ENCODE data around the gene MBTD1.
"Not testable (repeated sequence)": the region's sequence is repeated elsewhere in the genome, so short reads cannot be mapped to it uniquely, and the experiment has no call there.

MBTD1 gene

GRCh38 chr17:51189162-51189561 is 70.7 kb downstream of the MBTD1 start:
- no peak for DNase-seq

DNA sequence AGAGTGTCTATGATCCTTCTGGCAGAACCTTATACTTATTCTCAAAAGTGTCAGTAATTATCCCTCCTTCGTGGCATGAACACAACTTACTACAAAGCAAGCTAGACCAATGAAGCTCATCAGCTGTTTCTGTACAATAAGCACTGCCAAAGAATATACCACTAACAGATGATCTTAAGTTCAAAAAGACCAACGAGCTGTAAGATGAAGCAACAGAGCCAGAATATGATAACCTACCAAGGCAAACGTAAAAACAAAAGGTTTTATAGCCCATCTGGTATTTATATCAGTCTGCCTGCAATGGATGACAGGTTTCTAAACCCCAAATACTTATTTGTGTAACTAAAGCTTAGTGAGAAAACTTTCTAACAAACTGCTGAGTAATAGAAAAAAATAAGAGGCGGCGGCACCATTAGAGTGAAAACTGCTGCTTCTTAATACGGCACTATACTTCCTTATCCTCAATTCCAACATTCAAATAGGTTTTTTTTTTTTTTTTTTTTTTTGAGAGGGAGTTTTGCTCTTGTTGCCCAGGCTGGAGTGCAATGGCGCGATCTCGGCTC is 71.5 kb downstream of the MBTD1 start:
- no peak for DNase-seq

DNA sequence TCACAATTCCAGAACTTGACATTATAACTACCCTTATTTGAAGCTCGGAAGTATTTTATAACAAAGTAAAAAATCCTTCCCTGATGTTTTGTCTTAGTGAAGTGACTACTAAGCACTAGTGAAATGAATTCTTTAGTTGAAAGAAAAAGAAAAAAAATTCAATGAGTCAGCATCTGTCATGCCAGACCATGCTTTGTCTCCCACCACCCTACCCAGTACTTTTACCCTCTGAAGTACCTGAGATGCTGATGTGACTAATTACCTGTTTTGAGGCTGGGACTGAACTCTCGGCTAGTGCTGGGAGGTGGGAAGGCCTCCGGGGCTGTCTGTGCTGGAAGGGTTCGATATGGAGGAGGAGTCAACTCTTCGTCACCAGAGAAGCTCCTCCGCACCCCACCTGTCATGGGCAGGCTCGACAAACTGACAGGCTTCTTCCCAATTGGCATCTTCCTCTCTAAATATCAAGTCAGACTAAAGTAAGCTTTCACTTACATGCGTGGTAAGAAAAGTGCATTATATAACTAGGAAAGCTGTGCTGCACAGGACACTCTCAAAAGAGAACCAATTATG is 74.0 kb downstream of the MBTD1 start:
- DNase-seq = peak in 2 of 51 donors; percentile 9

DNA sequence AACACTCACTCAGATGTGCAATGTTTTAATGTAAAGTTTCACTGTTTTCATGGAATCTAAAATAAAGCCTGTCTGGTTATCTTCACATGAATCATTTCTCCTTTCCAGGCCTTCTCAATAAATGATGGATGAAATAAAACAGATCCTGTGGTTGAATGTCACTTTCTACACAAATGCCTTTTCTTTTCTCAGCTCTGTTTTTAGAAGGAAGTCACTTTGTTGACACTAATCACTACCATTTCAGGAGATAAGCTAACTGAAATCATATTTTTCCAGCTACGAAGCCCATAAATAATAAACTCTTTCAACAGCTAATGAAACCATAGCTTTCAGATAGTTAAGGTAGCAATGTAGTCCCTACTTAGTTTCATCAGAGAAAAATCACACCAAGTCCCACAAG is 75.7 kb downstream of the MBTD1 start:
- no peak for DNase-seq

DNA sequence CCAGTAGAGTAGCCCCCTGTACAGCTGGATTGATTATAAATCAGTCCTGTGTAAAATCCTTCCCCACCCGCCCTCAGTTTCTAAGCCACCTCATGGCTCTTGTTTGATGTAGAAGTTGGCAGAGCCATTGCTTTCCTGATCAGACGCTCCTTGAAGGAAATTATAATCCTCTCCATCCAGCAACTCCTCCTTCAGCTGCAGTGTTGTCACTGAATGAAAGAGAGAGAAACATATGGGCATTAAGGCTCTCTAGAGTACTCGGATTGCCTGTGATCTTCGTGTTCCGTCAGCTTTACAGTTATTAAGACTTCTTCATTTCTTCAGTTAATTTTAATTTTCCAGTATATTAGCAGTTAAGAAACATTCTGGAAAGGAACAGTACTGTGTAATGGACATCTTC is 79.4 kb downstream of the MBTD1 start:
- no peak for DNase-seq

GRCh38 chr17:51172030-51172429 is 87.8 kb downstream of the MBTD1 start:
- DNase-seq = not testable (repeated sequence)

- no peak for DNase-seq
Observed at GRCh38 chr17:51170736-51171135, 89.1 kb downstream of the MBTD1 start.

- DNase-seq = no peak
Observed at GRCh38 chr17:51169340-51169739, 90.5 kb downstream of the MBTD1 start.

- DNase-seq = peak in 30 of 51 donors; percentile 6 to 63 (median 37)
Observed at GRCh38 chr17:51166987-51167931, 92.6 kb downstream of the MBTD1 start.

DNA sequence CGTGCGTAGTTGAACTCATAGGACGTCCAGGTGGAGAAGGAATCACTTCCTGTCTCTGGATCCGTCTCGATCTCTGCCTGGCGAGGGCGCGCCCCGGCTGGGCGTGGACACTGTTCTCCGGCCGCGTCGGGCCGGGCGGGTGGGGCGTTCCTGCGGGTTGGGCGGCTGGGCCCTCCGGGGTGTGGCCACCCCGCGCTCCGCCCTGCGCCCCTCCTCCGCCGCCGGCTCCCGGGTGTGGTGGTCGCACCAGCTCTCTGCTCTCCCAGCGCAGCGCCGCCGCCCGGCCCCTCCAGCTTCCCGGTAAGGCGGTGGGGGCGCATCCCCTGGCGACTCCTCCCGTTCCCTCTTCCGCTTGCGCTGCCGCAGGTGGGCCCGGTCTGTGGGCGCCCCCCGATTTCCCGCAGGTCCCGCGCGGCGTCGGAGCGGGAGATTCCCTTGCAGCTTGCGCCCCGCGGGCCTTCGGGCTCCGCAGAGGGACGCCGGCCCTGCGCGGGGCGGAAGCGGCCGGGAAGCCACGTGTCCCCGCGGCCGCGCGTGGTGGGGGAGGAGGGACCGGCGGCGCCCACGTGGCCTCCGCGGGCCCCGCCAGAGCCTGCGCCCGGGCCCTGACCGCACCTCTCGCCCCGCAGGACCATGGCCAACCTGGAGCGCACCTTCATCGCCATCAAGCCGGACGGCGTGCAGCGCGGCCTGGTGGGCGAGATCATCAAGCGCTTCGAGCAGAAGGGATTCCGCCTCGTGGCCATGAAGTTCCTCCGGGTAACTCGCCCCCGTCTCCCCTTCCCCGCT is 93.5 kb downstream of the MBTD1 start, which contains the start of gene NME2:
NME2 (plus strand) TSS at position 214 of the 789 bp plus-strand sequence; CDS start at position 634, 420 bp downstream.
- DNase-seq = peak in 49 of 51 donors; percentile 22 to 85 (median 65)

DNA sequence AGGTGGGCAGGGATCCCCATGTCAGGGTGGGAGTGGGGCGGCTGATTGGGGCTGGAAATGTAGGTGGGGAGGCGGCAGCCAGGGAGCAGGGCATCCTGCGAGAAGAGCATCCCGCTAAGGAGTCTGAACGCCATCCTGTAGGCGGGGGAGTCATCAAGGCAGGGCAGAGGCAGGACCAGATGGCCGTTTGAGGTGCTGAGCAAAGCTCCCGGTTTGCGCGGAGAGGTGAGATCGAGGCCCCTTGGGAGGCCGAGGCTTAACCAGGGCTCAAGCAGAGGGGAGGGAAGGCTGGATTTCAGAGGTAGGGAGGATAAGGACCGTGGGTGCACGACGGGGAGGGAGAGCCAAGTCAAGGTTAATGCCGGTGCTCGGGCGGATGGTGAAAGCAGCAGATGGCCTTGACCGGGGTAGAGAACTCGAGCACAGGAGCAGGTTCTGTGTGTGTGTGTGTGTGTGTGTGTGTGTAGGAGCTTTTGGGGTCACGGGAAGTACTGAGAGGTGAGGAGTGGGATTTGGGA is 94.1 kb downstream of the MBTD1 start:
- DNase-seq = peak in 8 of 51 donors; percentile 13 to 52 (median 30)

- DNase-seq = peak in 2 of 51 donors; percentile 1 to 12
Observed at GRCh38 chr17:51164911-51165679, 94.8 kb downstream of the MBTD1 start.

DNA sequence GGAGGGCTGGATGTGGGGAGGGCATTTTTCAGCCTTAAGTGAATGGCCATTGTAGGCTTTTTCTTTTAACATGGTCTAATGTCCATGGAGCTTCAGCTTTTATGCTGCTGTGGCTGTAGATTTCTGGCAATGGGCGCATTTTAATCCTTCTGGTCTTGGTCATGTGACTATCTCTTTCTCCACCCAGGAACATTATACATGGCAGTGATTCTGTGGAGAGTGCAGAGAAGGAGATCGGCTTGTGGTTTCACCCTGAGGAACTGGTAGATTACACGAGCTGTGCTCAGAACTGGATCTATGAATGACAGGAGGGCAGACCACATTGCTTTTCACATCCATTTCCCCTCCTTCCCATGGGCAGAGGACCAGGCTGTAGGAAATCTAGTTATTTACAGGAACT is 98.3 kb downstream of the MBTD1 start:
- no peak for DNase-seq

GRCh38 chr17:51159604-51160003 is 100.2 kb downstream of the MBTD1 start:
- no peak for DNase-seq

GRCh38 chr17:51155416-51155815 is 104.4 kb downstream of the MBTD1 start:
- DNase-seq = no peak

DNA sequence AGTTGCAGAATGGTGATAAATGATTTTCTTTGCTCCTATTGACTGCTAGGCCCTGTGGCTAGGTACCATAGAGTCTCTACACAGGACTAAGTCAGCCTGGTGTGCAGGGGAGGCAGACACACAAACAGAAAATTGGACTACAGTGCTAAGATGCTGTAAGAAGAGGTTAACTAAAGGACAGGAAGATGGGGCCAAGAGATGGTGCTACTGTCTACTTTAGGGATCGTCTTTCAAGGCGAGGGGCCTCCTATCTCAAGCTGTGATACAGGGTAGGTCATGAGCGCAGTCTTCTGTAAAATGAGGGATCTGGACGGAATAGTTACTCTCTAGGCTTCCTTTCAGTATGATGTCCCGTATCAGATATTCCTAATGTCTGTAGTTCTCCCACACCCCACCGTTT is 105.7 kb downstream of the MBTD1 start:
- peak in 1 of 51 donors; percentile 46 for DNase-seq

- peak; percentile 82 to 100 (median 96) for DNase-seq
Observed at GRCh38 chr17:51153210-51154072, 106.4 kb downstream of the MBTD1 start, which contains the start of gene NME1. TSS of gene NME1 (plus strand) at chr17:51153559. CDS start at chr17:51155655, 2,096 bp downstream.

GRCh38 chr17:51152766-51153209 is 107.1 kb downstream of the MBTD1 start:
- peak in 3 of 51 donors; percentile 4 to 49 (median 17) for DNase-seq

GRCh38 chr17:51150932-51151331 is 108.9 kb downstream of the MBTD1 start:
- no peak for DNase-seq
